AG10803 (cell line): ENCODE data around the gene UNC5C.

ENCODE experiments used
- DNase-seq: peaks from one replicate; pipeline ENCODE4 v3.0.0; 2010; ENCODE audit warnings: low read depth
- H3K4me3 ChIP-seq: 2 replicates; pipeline ENCODE4 v1.5.1; 2011; ENCODE audit warnings: mild to moderate bottlenecking, low read length, control low read depth
- CTCF ChIP-seq: conservative IDR thresholded peaks from 2 replicates; pipeline ENCODE4 v1.5.1; 2011; ENCODE audit warnings: mild to moderate bottlenecking, low read length, control low read depth, inconsistent platforms

UNC5C gene

GRCh38 chr4:95548738-95549245 lies at the start of gene UNC5C:
TSS of gene UNC5C (minus strand) at chr4:95548973.
- peak within 1 kb of the TSS; percentile 56 for H3K4me3 ChIP-seq
- peak; percentile 3 for DNase-seq
- TF ChIP-seq CTCF: no peak

- no peak for TF ChIP-seq CTCF
- no peak overlapping the region for H3K4me3 ChIP-seq
- DNase-seq: no peak
Measured at GRCh38 chr4:95596676-95597075, 47.9 kb upstream of the UNC5C start.

GRCh38 chr4:95594629-95595028 lies 45.9 kb upstream of the UNC5C start:
- no peak for DNase-seq
- H3K4me3 ChIP-seq: no peak overlapping the region
- no peak for TF ChIP-seq CTCF

- no peak overlapping the region for H3K4me3 ChIP-seq
- no peak for TF ChIP-seq CTCF
- DNase-seq: no peak
Measured at GRCh38 chr4:95594013-95594412, 45.2 kb upstream of the UNC5C start.

- no peak for TF ChIP-seq CTCF
- DNase-seq: no peak
- no peak overlapping the region for H3K4me3 ChIP-seq
Measured at GRCh38 chr4:95591278-95591677, 42.5 kb upstream of the UNC5C start.

- H3K4me3 ChIP-seq: no peak overlapping the region
- no peak for TF ChIP-seq CTCF
- DNase-seq: no peak
Measured at GRCh38 chr4:95590615-95591014, 41.8 kb upstream of the UNC5C start.

- TF ChIP-seq CTCF: no peak
- no peak for DNase-seq
- no peak overlapping the region for H3K4me3 ChIP-seq
Measured at GRCh38 chr4:95585016-95585695, 36.4 kb upstream of the UNC5C start.
